SU-DHL-6 (cell line): Measurements from ENCODE around the gene YWHAG.

Experiments used
- H2AFZ ChIP-seq: fragments of 200-600 bp; sonication (generic); 2 replicates; pipeline ENCODE4 v1.6.1; 2014; ENCODE audit warnings: low read depth, mild to moderate bottlenecking, moderate library complexity, mixed read lengths, antibody characterized with exemption, low read length; ENCODE audit not compliant: severe bottlenecking
- H3F3A ChIP-seq: fragments of 200-600 bp; shearing (Covaris generic); 2 replicates; pipeline ENCODE4 v1.6.0; 2016; ENCODE audit warnings: antibody characterized with exemption, mild to moderate bottlenecking; ENCODE audit not compliant: insufficient read depth
- H3K27ac ChIP-seq: fragments of 200-600 bp; sonication (generic); 2 replicates; pipeline ENCODE4 v1.5.1; 2016; ENCODE audit warnings: low read depth, mild to moderate bottlenecking, low read length, moderate library complexity, mixed read lengths
- H3K27me3 ChIP-seq: fragments of 200-600 bp; sonication (generic), shearing (Covaris generic); 2 replicates; pipeline ENCODE4 v1.6.0; 2014; ENCODE audit warnings: mild to moderate bottlenecking, low read length
- H3K36me3 ChIP-seq: fragments of 200-600 bp; sonication (generic); 2 replicates; pipeline ENCODE4 v1.6.1; 2014; ENCODE audit warnings: mild to moderate bottlenecking, low read length, mixed read lengths
- H3K4me2 ChIP-seq: fragments of 300-600, 200-600 bp; shearing (Covaris generic), sonication (generic); 2 replicates; pipeline ENCODE4 v1.6.0; 2014; ENCODE audit warnings: low read length, low read depth, mild to moderate bottlenecking; ENCODE audit not compliant: poor library complexity, severe bottlenecking
- H3K4me3 ChIP-seq: fragments of 200-600 bp; sonication (generic); 2 replicates; pipeline ENCODE4 v1.5.1; 2014; ENCODE audit warnings: antibody characterized with exemption, low read length, mild to moderate bottlenecking, mixed read lengths; ENCODE audit not compliant: insufficient read depth, poor library complexity, severe bottlenecking
- H3K79me2 ChIP-seq: fragments of 200-600 bp; sonication (generic); 2 replicates; pipeline ENCODE4 v1.6.1; 2014; ENCODE audit warnings: mild to moderate bottlenecking, low read length, moderate library complexity; ENCODE audit not compliant: insufficient read depth
- H3K9ac ChIP-seq: fragments of 200-600 bp; sonication (generic); 2 replicates; pipeline ENCODE4 v1.7.0; 2014; ENCODE audit warnings: mild to moderate bottlenecking, low read length
- H3K9me2 ChIP-seq: fragments of 200-600 bp; sonication (generic); replicated peaks from 2 replicates; pipeline ENCODE4 v1.6.1; 2014; ENCODE audit warnings: low read length; ENCODE audit not compliant: insufficient read depth
- H3K9me3 ChIP-seq: fragments of 200-600 bp; sonication (generic); 2 replicates; pipeline ENCODE4 v1.6.1; 2014; ENCODE audit warnings: low read length, mixed read lengths; ENCODE audit not compliant: insufficient read depth
- H4K20me1 ChIP-seq: fragments of 200-600 bp; sonication (generic); 2 replicates; pipeline ENCODE4 v1.6.1; 2014; ENCODE audit warnings: low read depth, mild to moderate bottlenecking, antibody characterized with exemption, low read length, moderate library complexity, mixed read lengths
- EZH2phosphoT487 ChIP-seq: fragments of 200-600 bp; sonication (generic), shearing (Covaris generic); conservative IDR thresholded peaks from 2 replicates; pipeline ENCODE4 v1.6.1; 2018; ENCODE audit warnings: mild to moderate bottlenecking, antibody characterized with exemption, low read length, moderate library complexity, mixed read lengths
- TF ChIP-seq, protein P1 (sequence below): fragments of 200-600 bp; sonication (generic); IDR thresholded peaks from one replicate; pipeline ENCODE4 v1.5.1; 2017; ENCODE audit warnings: antibody characterized with exemption, mild to moderate bottlenecking, low read length, moderate library complexity; ENCODE audit not compliant: insufficient read depth, poor library complexity, severe bottlenecking

Gene YWHAG

DNA sequence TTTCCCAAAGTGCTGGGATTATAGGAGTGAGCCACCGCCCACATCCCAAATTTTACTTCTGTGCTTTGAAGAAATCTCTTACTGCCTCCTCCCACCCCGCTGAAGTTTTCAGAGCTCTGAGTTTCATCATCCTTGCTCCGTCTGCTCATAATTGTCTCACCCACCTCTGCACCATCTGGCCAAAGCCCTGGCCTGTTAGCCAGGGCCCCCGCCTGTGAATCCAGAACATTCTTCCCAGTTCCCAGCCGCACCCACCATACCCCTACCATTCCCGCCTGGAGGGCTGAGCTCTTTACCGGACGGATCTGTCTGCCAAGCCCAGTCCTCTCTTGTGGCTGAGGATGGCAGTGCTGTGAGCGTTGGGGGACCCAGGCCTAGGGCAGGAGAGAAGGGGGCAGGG, 36.2 kb upstream of the YWHAG start:
- H3K9me3 ChIP-seq, result no peaks in the 10 kb centered on the region
- H3K27ac ChIP-seq, result no peak overlapping the region
- H3K27me3 ChIP-seq, result no peaks in the 10 kb centered on the region
- no peaks in the 10 kb centered on the region for H3K9me2 ChIP-seq
- no peak overlapping the region for H3K9ac ChIP-seq
- no peak overlapping the region for H2AFZ ChIP-seq
- TF ChIP-seq, protein P1, sequence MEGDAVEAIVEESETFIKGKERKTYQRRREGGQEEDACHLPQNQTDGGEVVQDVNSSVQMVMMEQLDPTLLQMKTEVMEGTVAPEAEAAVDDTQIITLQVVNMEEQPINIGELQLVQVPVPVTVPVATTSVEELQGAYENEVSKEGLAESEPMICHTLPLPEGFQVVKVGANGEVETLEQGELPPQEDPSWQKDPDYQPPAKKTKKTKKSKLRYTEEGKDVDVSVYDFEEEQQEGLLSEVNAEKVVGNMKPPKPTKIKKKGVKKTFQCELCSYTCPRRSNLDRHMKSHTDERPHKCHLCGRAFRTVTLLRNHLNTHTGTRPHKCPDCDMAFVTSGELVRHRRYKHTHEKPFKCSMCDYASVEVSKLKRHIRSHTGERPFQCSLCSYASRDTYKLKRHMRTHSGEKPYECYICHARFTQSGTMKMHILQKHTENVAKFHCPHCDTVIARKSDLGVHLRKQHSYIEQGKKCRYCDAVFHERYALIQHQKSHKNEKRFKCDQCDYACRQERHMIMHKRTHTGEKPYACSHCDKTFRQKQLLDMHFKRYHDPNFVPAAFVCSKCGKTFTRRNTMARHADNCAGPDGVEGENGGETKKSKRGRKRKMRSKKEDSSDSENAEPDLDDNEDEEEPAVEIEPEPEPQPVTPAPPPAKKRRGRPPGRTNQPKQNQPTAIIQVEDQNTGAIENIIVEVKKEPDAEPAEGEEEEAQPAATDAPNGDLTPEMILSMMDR, result no peak
- no peak for TF ChIP-seq EZH2phosphoT487
- no peaks in the 10 kb centered on the region for H4K20me1 ChIP-seq
- no peaks in the 10 kb centered on the region for H3F3A ChIP-seq
- no peaks in the 10 kb centered on the region for H3K79me2 ChIP-seq
- no peaks in the 10 kb centered on the region for H3K36me3 ChIP-seq
- no peak overlapping the region for H3K4me3 ChIP-seq
- H3K4me2 ChIP-seq, result no peak overlapping the region

DNA sequence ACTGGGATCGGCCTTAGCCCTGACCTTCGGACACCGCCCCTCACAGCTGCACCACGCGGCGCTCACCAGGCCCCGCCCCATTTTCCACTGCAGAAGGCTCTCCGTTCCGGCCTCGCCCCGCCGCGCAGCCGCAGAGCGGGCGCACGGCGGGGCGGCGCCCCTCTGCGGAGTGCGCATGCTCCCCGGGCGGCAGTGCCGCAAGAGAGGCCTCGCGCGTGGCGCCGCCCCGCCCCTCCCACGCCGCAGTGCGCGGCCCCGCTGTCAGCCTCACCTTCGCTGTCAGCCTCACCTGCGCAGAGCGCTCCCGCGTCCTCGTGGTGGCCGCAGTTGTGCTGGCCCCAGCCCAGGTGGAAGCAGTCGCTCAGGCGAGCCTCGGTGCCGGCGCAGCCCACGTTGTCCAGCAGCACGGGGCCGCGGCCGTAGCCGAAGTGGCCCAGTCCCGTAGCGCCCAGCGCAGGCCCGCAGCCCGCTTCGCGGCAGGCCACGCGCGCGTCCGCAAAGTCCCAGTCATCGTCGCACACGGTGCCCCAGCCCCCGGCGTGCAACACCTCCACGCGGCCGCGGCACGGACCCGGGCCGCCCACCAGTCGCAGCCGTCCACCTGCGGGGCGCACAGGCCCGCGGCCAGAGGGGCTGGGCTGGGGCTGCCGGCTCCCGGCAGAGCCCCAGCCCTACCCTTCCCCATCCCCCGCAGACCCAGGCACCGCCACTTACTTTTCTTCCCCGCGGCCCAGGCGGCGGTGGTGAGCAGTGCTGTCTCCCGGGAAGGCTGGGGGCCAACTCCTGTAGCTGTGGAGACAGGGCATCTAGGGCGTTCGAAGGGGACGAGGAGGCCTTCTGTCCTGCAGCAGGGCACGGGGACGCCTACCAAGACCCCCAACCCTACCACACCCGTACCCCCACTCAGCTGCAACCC, 34.6 kb upstream of the YWHAG start:
- Histone ChIP-seq H3K9ac (peak overlapping the region; percentile 78), H3K27me3 (no peaks in the 10 kb centered on the region), H3K4me3 (peak overlapping the region; percentile 71), H3K36me3 (no peaks in the 10 kb centered on the region), H3F3A (no peaks in the 10 kb centered on the region), H4K20me1 (no peaks in the 10 kb centered on the region), H3K27ac (no peak overlapping the region), H3K79me2 (no peaks in the 10 kb centered on the region), H2AFZ (peak overlapping the region; percentile 94), H3K9me2 (no peaks in the 10 kb centered on the region), H3K9me3 (no peaks in the 10 kb centered on the region), H3K4me2 (peak overlapping the region; percentile 64)
- TF ChIP-seq, protein P1, result no peak
- TF ChIP-seq EZH2phosphoT487, result no peak

DNA sequence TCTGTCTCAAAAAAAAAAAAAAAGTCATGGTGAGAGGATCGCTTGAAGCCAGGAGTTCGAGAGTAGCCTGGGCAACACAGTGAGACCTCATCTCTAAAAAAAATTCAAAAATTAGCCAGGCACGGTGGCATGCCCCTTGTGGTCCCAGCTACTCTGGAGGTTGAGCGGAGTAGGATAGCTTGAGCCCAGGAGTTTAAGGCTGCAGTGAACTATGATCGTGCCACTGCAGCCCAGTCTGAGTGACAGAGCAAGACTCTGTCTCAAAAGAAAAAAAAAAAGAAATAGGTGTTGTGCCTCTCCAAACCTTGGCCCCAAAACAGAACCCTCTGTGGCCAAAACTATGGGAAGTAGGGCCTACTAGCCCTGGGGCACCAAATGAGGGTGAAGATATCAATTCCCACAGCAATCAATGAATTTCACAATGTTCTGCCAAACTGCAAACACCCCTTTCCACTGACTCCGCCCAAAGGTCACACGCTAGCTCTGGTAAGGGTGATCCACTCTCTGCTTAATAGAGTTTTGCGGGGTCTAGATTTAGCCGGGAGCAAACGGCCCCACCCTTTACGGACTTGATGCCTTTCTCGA, 33.8 kb upstream of the YWHAG start:
- peak overlapping the region; percentile 78 for H3K9ac ChIP-seq
- H3K9me2 ChIP-seq, result no peaks in the 10 kb centered on the region
- no peaks in the 10 kb centered on the region for H3K36me3 ChIP-seq
- H3K27me3 ChIP-seq, result no peaks in the 10 kb centered on the region
- peak overlapping the region; percentile 78 for H2AFZ ChIP-seq
- H4K20me1 ChIP-seq, result no peaks in the 10 kb centered on the region
- TF ChIP-seq, protein P1, result no peak
- no peak for TF ChIP-seq EZH2phosphoT487
- no peaks in the 10 kb centered on the region for H3K9me3 ChIP-seq
- H3K79me2 ChIP-seq, result no peaks in the 10 kb centered on the region
- H3F3A ChIP-seq, result no peaks in the 10 kb centered on the region
- peak overlapping the region; percentile 64 for H3K4me2 ChIP-seq
- H3K27ac ChIP-seq, result no peak overlapping the region
- peak overlapping the region; percentile 35 for H3K4me3 ChIP-seq
